HepG2 (cell line): ENCODE data around the gene MAB21L4. TPM values are rescaled to one million over a fixed set of nuclear protein-coding genes. Genes with fewer than 3 reads are reported as not detected.

Source experiments
- ATAC-seq: fragments of 200-7000 bp; cut with Tn5 transposase; 3 replicates; pipeline ENCODE4 v1.9.1; 2020; ENCODE audit warnings: mild to moderate bottlenecking, moderate library complexity
- BruUV-seq: library from RNA; stranded (reverse); fragments of 400-500 nt; replicated peaks from 2 replicates; lab custom pipeline; 2021; lab: Mats Ljungman, UMichigan
- CTCF ChIA-PET: fragments of 300-600 bp; formaldehyde crosslinking; extraction: SDS; loops from one replicate; lab custom pipeline; 2021; ENCODE audit warnings: low total read pairs, inconsistent platforms, low intra/inter-chr PET ratio; lab: Yijun Ruan, JAX
- POLR2A ChIA-PET: fragments of 350-600 bp; sonication (Branson Sonifier 250); formaldehyde crosslinking; loops from one replicate; lab custom pipeline; 2020; ENCODE audit warnings: antibody characterized with exemption, inconsistent platforms; lab: Yijun Ruan, JAX
- DNase-seq: peaks from one replicate; pipeline ENCODE4 v3.0.0-alpha.2; 2015; ENCODE audit warnings: low spot score
- FAIRE-seq: peaks from 3 replicates; lab custom pipeline; 2011; peaks lifted over from hg19 to GRCh38; lab: Jason Lieb, UNC
- H2AFZ ChIP-seq: one replicate; pipeline ENCODE4 v1.6.1; 2011; ENCODE audit warnings: low read length, inconsistent platforms
- H3K27ac ChIP-seq: fragments of 300-600 bp; 3 replicates; pipeline ENCODE4 v1.8.0; 2011; ENCODE audit warnings: mixed run types, mild to moderate bottlenecking, mixed read lengths, low read length, inconsistent platforms; ENCODE audit not compliant: insufficient read depth; ENCODE audit errors: extremely low read length
- H3K27me3 ChIP-seq, 2 experiments: fragments of 200-600 bp in 1 of 2; 2 replicates in 1 of 2; 3 replicates in 1 of 2; pipeline versions ENCODE4 v1.6.0 to v1.8.0; 2011; ENCODE audit warnings: low read length in 2 of 2, mild to moderate bottlenecking in 2 of 2, moderate library complexity in 2 of 2, inconsistent platforms in 1 of 2; ENCODE audit not compliant: insufficient read depth in 2 of 2, control insufficient read depth in 1 of 2
- H3K36me3 ChIP-seq, 2 experiments: fragments of 200-600 bp in 1 of 2; replicated peaks in 1 of 2; 2 replicates in 1 of 2; 3 replicates in 1 of 2; pipeline versions ENCODE4 v1.5.1 to v1.8.0; 2011; ENCODE audit warnings: low read length in 2 of 2, inconsistent platforms in 1 of 2; ENCODE audit not compliant: insufficient read depth in 2 of 2, control insufficient read depth in 1 of 2
- H3K4me1 ChIP-seq: 2 replicates; pipeline ENCODE4 v1.5.1; 2012; ENCODE audit warnings: low read length, inconsistent platforms; ENCODE audit not compliant: insufficient read depth
- H3K4me2 ChIP-seq: 2 replicates; pipeline ENCODE4 v1.6.0; 2011; ENCODE audit warnings: low read depth, low read length, inconsistent platforms
- H3K4me3 ChIP-seq, 3 experiments: fragments of 200-600 bp in 1 of 3; sonication (generic), shearing (Covaris generic) in 1 of 3; replicated peaks in 1 of 3; 2 replicates each; pipeline ENCODE4 v1.5.1; 2011 to 2016; ENCODE audit warnings: low read length in 3 of 3, inconsistent platforms in 2 of 3, low read depth in 2 of 3, mild to moderate bottlenecking in 2 of 3, control low read depth in 1 of 3, mixed read lengths in 1 of 3; ENCODE audit not compliant: insufficient read depth in 1 of 3
- H3K79me2 ChIP-seq: one replicate; pipeline ENCODE4 v1.6.1; 2011; ENCODE audit warnings: low read length, inconsistent platforms; ENCODE audit not compliant: insufficient read depth
- H3K9ac ChIP-seq: 2 replicates; pipeline ENCODE4 v1.6.0; 2011; ENCODE audit warnings: mild to moderate bottlenecking, low read depth, low read length, inconsistent platforms; ENCODE audit not compliant: insufficient read depth
- H3K9me3 ChIP-seq: 2 replicates; pipeline ENCODE4 v1.5.1; 2012; ENCODE audit warnings: mild to moderate bottlenecking, low read length
- H4K20me1 ChIP-seq: 2 replicates; pipeline ENCODE4 v1.6.0; 2011; ENCODE audit warnings: inconsistent platforms, mild to moderate bottlenecking, low read length, moderate library complexity; ENCODE audit not compliant: insufficient read depth
- ARID3A ChIP-seq: IDR thresholded peaks from 2 replicates; pipeline ENCODE4 v1.6.1; 2012; ENCODE audit warnings: low read depth, low read length, improper control_type of control experiment
- BRCA1 ChIP-seq: sonication (generic); formaldehyde crosslinking; IDR thresholded peaks from 2 replicates; pipeline ENCODE4 v1.4.0; 2020; ENCODE audit warnings: missing genetic modification reagents
- E2F5 ChIP-seq: sonication (generic); formaldehyde crosslinking; conservative IDR thresholded peaks from 2 replicates; pipeline ENCODE4 v1.4.0; 2020; ENCODE audit warnings: missing genetic modification reagents
- HOXA3 ChIP-seq: sonication (generic); formaldehyde crosslinking; IDR thresholded peaks from 2 replicates; pipeline ENCODE4 v1.5.0; 2020; ENCODE audit warnings: missing genetic modification reagents
- RFX1 ChIP-seq: fragments of 450-650 bp; IDR thresholded peaks from 2 replicates; pipeline ENCODE4 v1.6.1; 2017
- ZBTB38 ChIP-seq: sonication (generic); formaldehyde crosslinking; IDR thresholded peaks from 2 replicates; pipeline ENCODE4 v1.5.1; 2020; ENCODE audit warnings: mild to moderate bottlenecking, missing genetic modification reagents
- ZFAT ChIP-seq: sonication (generic); formaldehyde crosslinking; conservative IDR thresholded peaks from 2 replicates; pipeline ENCODE4 v1.8.1; 2023; ENCODE audit warnings: missing genetic modification reagents, inconsistent platforms
- ZMYM4 ChIP-seq: sonication (generic); formaldehyde crosslinking; IDR thresholded peaks from 2 replicates; pipeline ENCODE4 v1.8.1; 2023; ENCODE audit warnings: mild to moderate bottlenecking, missing genetic modification reagents
- ZNF232 ChIP-seq: sonication (generic); formaldehyde crosslinking; IDR thresholded peaks from 2 replicates; pipeline ENCODE4 v1.4.0; 2020; ENCODE audit warnings: missing genetic modification reagents, borderline replicate concordance
- ZNF260 ChIP-seq: sonication (generic); formaldehyde crosslinking; IDR thresholded peaks from 2 replicates; pipeline ENCODE4 v1.4.0; 2020; ENCODE audit warnings: missing genetic modification reagents, low read depth, mild to moderate bottlenecking, borderline replicate concordance
- ZNF329 ChIP-seq: sonication (generic); formaldehyde crosslinking; IDR thresholded peaks from 2 replicates; pipeline ENCODE4 v1.9.0; 2021; ENCODE audit warnings: low read depth, mild to moderate bottlenecking, missing genetic modification reagents
- ZNF383 ChIP-seq: sonication (generic); formaldehyde crosslinking; IDR thresholded peaks from 2 replicates; pipeline ENCODE4 v1.4.0; 2020; ENCODE audit warnings: missing genetic modification reagents, mild to moderate bottlenecking, borderline replicate concordance
- ZNF572 ChIP-seq: sonication (generic); formaldehyde crosslinking; IDR thresholded peaks from 2 replicates; pipeline ENCODE4 v1.5.1; 2020; ENCODE audit warnings: mild to moderate bottlenecking, missing genetic modification reagents
- ZNF747 ChIP-seq: sonication (generic); formaldehyde crosslinking; IDR thresholded peaks from 2 replicates; pipeline ENCODE4 v1.8.1; 2023; ENCODE audit warnings: missing genetic modification reagents, mild to moderate bottlenecking, borderline replicate concordance
- ZSCAN31 ChIP-seq: sonication (generic); formaldehyde crosslinking; IDR thresholded peaks from 2 replicates; pipeline ENCODE4 v1.5.0; 2020; ENCODE audit warnings: low read depth, mild to moderate bottlenecking, missing genetic modification reagents
- WGBS: methylation state at CpG from one replicate; pipeline ENCODE4 v1.1.6; 2017; ENCODE audit warnings: low lambda C conversion rate; 5-methylcytosine and 5-hydroxymethylcytosine counted together
- in situ Hi-C: cut with HindIII; loops from 2 replicates; pipeline ENCODE4 v1.10.0; 2017; ENCODE audit warnings: low pct_unique_long_range_greater_than_20kb; ENCODE audit not compliant: extremely low pct_ligation_motif_present
- intact Hi-C: fragments of 100-400 bp; cut with micrococcal nuclease; formaldehyde crosslinking; loops from one replicate; pipeline ENCODE4 v1.10.0; 2022; ENCODE audit not compliant: unreplicated experiment
- polyA plus RNA-seq, 8 experiments: library from polyadenylated mRNA; depleted of rRNA in 3 of 8; stranded (reverse) in 7 of 8; unstranded in 1 of 8; fragments of >200 nt; fragmentation: Illumina TruSeq in 4 of 8; extraction: Trizol in 4 of 8; gene quantifications; 2 replicates each; pipeline versions ENCODE4 v1.2.1 to v1.2.3, GENCODE V29; 2011 to 2016; ENCODE audit warnings: low read depth in 4 of 8, missing spikeins in 1 of 8, mixed read lengths in 1 of 8; ENCODE audit not compliant: insufficient read depth in 1 of 8
- total RNA-seq, 5 experiments: library from RNA; depleted of rRNA; stranded (reverse); fragments of >200 nt; fragmentation: Illumina TruSeq; extraction: Trizol; gene quantifications; 2 replicates each; pipeline ENCODE4 v1.2.3, GENCODE V29; 2016; ENCODE audit warnings: low read depth in 1 of 5
- TF ChIP-seq, protein P1 (sequence below): sonication (generic); formaldehyde crosslinking; IDR thresholded peaks from 2 replicates; pipeline ENCODE4 v1.8.1; 2023; ENCODE audit warnings: mild to moderate bottlenecking, missing genetic modification reagents

The MAB21L4 gene
- total and polyA plus RNA-seq, 2 of the 13 experiments (the other 11 are each of a cell fraction or from before 2014, with no cell fraction given): 3.0 to 14.0 TPM

- TF ChIP-seq ARID3A: peak; percentile 1; the same call in 1 of the 2 replicates
- TF ChIP-seq ZNF383: no peak; the same call in 1 of the 2 replicates
- no peak for TF ChIP-seq ZFAT (CRISPR knock-in tag)
- peak; percentile 76 for TF ChIP-seq ZNF747 (CRISPR knock-in tag)
- TF ChIP-seq ZBTB38 (CRISPR knock-in tag): peak; percentile 98
- TF ChIP-seq, all 625 proteins: peak for 438
Measured at GRCh38 chr2:240857039-240858008, 38.6 kb downstream of the MAB21L4 start (continued).

DNA sequence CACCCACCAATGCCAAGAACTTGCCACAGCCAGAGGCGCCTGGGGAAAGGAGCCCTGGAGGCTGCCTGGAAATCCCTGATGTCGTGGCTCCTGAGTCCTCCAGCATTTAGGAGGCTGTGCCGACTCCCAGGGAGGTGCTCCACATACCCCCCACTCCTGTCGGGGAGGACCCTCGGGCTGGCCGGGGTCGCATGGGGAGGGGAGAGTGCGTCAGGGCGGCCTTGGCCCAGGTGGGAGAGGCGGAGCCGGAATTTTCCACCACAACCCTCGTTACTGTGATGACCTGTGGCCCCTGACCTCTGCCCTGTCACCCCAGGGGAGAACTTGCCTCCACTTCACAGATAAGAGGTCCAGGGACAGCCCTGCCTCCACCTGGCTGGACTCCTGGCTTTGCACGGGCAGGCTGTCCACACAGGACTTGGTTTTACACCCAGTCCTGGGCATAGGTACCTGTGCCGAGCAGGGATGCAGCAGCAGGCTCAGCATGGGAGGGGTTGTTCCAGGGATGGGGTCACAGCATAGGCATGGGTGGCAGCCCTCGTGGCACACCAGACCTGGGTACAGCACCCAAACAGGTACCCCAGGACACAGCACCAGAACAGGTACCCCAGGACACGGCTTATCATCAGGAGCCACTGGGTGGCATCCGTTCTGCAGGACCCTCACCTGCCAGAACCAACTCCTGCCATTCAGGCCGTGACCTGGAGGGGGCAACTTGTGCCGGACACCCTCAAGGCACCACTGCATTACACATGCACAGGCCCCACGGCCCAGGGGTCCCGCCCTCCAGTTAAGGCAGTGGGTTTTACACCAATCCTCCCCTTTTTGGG, 39.6 kb downstream of the MAB21L4 start:
- H3K9ac ChIP-seq: peak overlapping the region; percentile 62
- H3K27ac ChIP-seq: peak overlapping the region; percentile 88
- WGBS: 0% methylated on average over 5 of the region's 21 CpGs
- peak overlapping the region; percentile 90 for H3K4me2 ChIP-seq
- no peaks in the 10 kb centered on the region for H3K9me3 ChIP-seq
- in situ Hi-C loops: loop anchor here (5.0 to 25.0 kb wide), 2 partner anchors 46 to 781 kb away; partner anchors contain the start of genes ATG4B and THAP4
- peaks cover 3 to 23% of the 10 kb centered on the region in 2 experiments; a peak in 3 of 5 replicates for H3K27me3 ChIP-seq
- no peaks in the 10 kb centered on the region for H3K36me3 ChIP-seq
- H2AFZ ChIP-seq: no peak overlapping the region
- FAIRE-seq (no peak), ATAC-seq (peak; percentile 86), DNase-seq (peak; percentile 87)
- H3K79me2 ChIP-seq: no peaks in the 10 kb centered on the region
- no TSS peak for BruUV-seq
- POLR2A ChIA-PET: interaction anchor here (1.1 to 3.0 kb wide), 12 partner anchors 12 to 368 kb away, joined by 3 to 83 read pairs (median 8); partner anchors contain the start of genes AGXT, MAB21L4, PASK and PPP1R7
- CTCF ChIA-PET: interaction anchor here (0.6 to 2.8 kb wide), 6 partner anchors 18 to 134 kb away, joined by 3 to 25 read pairs (median 7); no protein-coding TSS in a partner anchor
- intact Hi-C loops: loop anchor here (1.0 to 10.0 kb wide), 4 partner anchors 46 to 368 kb away; no protein-coding TSS in a partner anchor
- H3K4me1 ChIP-seq: peaks cover 46% of the 10 kb centered on the region
- peak overlapping the region in 2 of 3 experiments; percentile 9 to 63; a peak in 3 of 6 replicates for H3K4me3 ChIP-seq
- H4K20me1 ChIP-seq: no peaks in the 10 kb centered on the region
- TF ChIP-seq BRCA1 (CRISPR knock-in tag): peak; percentile 86; the same call in 1 of the 2 replicates
- no peak for TF ChIP-seq RFX1
- peak; percentile 30; the same call in 1 of the 2 replicates for TF ChIP-seq ZNF572 (CRISPR knock-in tag)
- TF ChIP-seq ZNF329 (CRISPR knock-in tag): 0 out of 2 replicates have a peak, but pooled peaks have one; percentile 40
- peak; percentile 6; the same call in 1 of the 2 replicates for TF ChIP-seq ZMYM4 (CRISPR knock-in tag)
- TF ChIP-seq ZSCAN31 (CRISPR knock-in tag): peak; percentile 8; the same call in 1 of the 2 replicates
- peak; percentile 46; the same call in 1 of the 2 replicates for TF ChIP-seq HOXA3 (CRISPR knock-in tag)
- TF ChIP-seq E2F5 (CRISPR knock-in tag): no peak
- 0 out of 2 replicates have a peak, but pooled peaks have one; percentile 44 for TF ChIP-seq ZNF260 (CRISPR knock-in tag)
- 0 out of 2 replicates have a peak, but pooled peaks have one; percentile 24 for TF ChIP-seq ZNF232
- TF ChIP-seq, protein P1, sequence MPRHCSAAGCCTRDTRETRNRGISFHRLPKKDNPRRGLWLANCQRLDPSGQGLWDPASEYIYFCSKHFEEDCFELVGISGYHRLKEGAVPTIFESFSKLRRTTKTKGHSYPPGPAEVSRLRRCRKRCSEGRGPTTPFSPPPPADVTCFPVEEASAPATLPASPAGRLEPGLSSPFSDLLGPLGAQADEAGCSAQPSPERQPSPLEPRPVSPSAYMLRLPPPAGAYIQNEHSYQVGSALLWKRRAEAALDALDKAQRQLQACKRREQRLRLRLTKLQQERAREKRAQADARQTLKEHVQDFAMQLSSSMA (CRISPR knock-in tag): no peak
